ENCODE results near the gene DHDDS.

Gene DHDDS

GRCh38 chr1:26483980-26484379 is 51.9 kb downstream of the DHDDS start:
- ChIA-PET POLR2A (no interaction called here), CTCF (no interaction called here)
- Histone ChIP-seq H3K27ac (ENCODE audit: extremely low read depth, low read depth, low read length) (no peak overlapping the region), H3K9me3 (ENCODE audit: control insufficient read depth, insufficient read depth, low read depth, low read length) (no peaks in the 10 kb centered on the region), H3K4me3 (ENCODE audit: low read depth, low read length) (no peak overlapping the region), H3K36me3 (ENCODE audit: control insufficient read depth in 2 of 2, insufficient read depth in 1 of 2, low read length in 2 of 2) (peaks cover 3 to 6% of the 10 kb centered on the region in 2 experiments), H3K4me1 (ENCODE audit: control insufficient read depth, insufficient read depth, low read length) (no peaks in the 10 kb centered on the region)
- TF ChIP-seq ZSCAN23 (tag by site-specific recombination; IDR thresholded peaks at IDR 0.05) = no peak
- TF ChIP-seq ZBTB44 (tag by site-specific recombination; IDR thresholded peaks at IDR 0.05) = no peak
- TF ChIP-seq PRDM2 (tag by site-specific recombination; IDR thresholded peaks at IDR 0.05; ENCODE audit: borderline replicate concordance) = no peak
- TF ChIP-seq HOXC10 (CRISPR knock-in tag; IDR thresholded peaks at IDR 0.05) = no peak
- TF ChIP-seq ZNF426 (tag by site-specific recombination; IDR thresholded peaks at IDR 0.05) = no peak
- TF ChIP-seq ZNF37A (tag by site-specific recombination; IDR thresholded peaks at IDR 0.05) = no peak
- no peak for TF ChIP-seq RBAK (tag by site-specific recombination; IDR thresholded peaks at IDR 0.05)
- no peak for TF ChIP-seq ZNF202 (tag by site-specific recombination; IDR thresholded peaks at IDR 0.05; ENCODE audit: borderline replicate concordance)
- TF ChIP-seq ZNF132 (tag by site-specific recombination; IDR thresholded peaks at IDR 0.05; ENCODE audit: borderline replicate concordance) = no peak
- TF ChIP-seq HIC1 (tag by site-specific recombination; IDR thresholded peaks at IDR 0.05) = no peak
- TF ChIP-seq ZNF114 (tag by site-specific recombination; IDR thresholded peaks at IDR 0.05) = no peak
- no peak for TF ChIP-seq KLF10 (tag by site-specific recombination; IDR thresholded peaks at IDR 0.05)
- no peak for TF ChIP-seq ZNF140 (tag by site-specific recombination; IDR thresholded peaks at IDR 0.05)
- no peak for TF ChIP-seq ZBTB11 (tag by site-specific recombination; conservative IDR thresholded peaks at IDR 0.05; ENCODE audit: low read depth)
- TF ChIP-seq ZSCAN5A (tag by site-specific recombination; IDR thresholded peaks at IDR 0.05) = no peak
- TF ChIP-seq ZFP41 (tag by site-specific recombination; IDR thresholded peaks at IDR 0.05; ENCODE audit: borderline replicate concordance) = no peak
- TF ChIP-seq ZNF350 (tag by site-specific recombination; IDR thresholded peaks at IDR 0.05) = no peak
- no peak for TF ChIP-seq ZNF580 (tag by site-specific recombination; IDR thresholded peaks at IDR 0.05)
- TF ChIP-seq ZNF292 (tag by site-specific recombination; IDR thresholded peaks at IDR 0.05; ENCODE audit: borderline replicate concordance, low read depth) = no peak
- no peak for TF ChIP-seq GLI2 (tag by site-specific recombination; IDR thresholded peaks at IDR 0.05; ENCODE audit: borderline replicate concordance, low read depth)

Data from HEK293 (cell line).